ENCODE measurements around the gene MOB2.

Gene MOB2

DNA sequence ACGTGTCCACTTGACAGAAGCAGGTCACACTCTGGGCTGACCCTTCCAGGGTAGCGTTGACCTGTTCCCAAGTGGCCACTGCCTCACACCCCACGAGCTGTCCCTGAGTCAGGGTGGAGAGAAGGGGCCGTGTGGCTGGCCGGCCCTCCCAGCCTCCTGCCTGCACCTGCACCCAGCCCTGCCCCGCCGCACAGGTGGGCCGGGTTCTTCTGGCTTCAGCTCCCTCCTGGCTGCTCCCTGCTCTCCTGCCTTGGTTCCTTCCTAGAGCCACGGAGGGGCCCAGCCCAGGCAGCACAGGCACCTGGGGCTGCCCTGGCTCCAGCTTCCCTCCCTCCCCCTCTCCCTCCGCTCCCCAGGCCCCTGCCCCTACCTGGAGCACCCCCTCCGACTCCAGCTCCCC lies 42.3 kb downstream of the MOB2 start:
- no peak for ATAC-seq (ENCODE audit: insufficient read depth, low read depth)
- H3K27ac ChIP-seq (ENCODE audit: low read length): no peak overlapping the region

DNA sequence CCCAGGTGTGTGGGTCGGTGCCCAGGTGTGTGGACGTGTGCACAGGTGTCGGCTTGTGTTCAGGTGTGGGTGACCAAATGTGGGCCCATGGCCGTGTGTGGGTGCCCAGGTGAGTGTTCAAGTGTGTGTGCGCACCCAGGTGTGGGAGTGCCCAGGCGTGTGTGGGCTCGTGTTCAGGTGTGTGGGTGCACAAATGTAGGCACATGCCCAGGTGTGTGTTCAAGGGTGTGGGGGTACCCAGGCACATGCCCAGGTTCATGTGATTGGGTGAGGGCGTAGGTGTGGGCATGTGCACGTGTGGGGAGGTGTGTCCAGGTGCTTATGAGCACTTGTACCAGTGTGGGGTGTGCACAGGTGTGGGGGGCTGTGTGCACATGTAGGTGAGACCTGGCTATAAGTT lies 42.8 kb downstream of the MOB2 start:
- H3K4me1 ChIP-seq (ENCODE audit: insufficient read depth, low read length): no peaks in the 10 kb centered on the region
- no peak overlapping the region for H3K9ac ChIP-seq (ENCODE audit: low read depth, low read length)
- no peak overlapping the region for H2AFZ ChIP-seq (ENCODE audit: low read depth, low read length)
- no peak overlapping the region for H3K4me3 ChIP-seq (ENCODE audit: low read depth in 1 of 2, low read length in 2 of 2)
- H3K36me3 ChIP-seq (ENCODE audit: insufficient read depth, low read length): no peaks in the 10 kb centered on the region
- peaks cover 6% of the 10 kb centered on the region; the same call in 1 of the 2 replicates for H4K20me1 ChIP-seq (ENCODE audit: insufficient read depth, low read length)
- H3K27ac ChIP-seq (ENCODE audit: low read length): no peak overlapping the region
- no peak for TF ChIP-seq EZH2 (IDR thresholded peaks at IDR 0.05; ENCODE audit: borderline replicate concordance, low read depth, low read length, severe bottlenecking)
- TF ChIP-seq, protein P1, sequence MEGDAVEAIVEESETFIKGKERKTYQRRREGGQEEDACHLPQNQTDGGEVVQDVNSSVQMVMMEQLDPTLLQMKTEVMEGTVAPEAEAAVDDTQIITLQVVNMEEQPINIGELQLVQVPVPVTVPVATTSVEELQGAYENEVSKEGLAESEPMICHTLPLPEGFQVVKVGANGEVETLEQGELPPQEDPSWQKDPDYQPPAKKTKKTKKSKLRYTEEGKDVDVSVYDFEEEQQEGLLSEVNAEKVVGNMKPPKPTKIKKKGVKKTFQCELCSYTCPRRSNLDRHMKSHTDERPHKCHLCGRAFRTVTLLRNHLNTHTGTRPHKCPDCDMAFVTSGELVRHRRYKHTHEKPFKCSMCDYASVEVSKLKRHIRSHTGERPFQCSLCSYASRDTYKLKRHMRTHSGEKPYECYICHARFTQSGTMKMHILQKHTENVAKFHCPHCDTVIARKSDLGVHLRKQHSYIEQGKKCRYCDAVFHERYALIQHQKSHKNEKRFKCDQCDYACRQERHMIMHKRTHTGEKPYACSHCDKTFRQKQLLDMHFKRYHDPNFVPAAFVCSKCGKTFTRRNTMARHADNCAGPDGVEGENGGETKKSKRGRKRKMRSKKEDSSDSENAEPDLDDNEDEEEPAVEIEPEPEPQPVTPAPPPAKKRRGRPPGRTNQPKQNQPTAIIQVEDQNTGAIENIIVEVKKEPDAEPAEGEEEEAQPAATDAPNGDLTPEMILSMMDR (IDR thresholded peaks at IDR 0.05; ENCODE audit: borderline replicate concordance, extremely low read depth, low read length, poor library complexity, severe bottlenecking): no peak
- DNase-seq (no peak), ATAC-seq (ENCODE audit: insufficient read depth, low read depth) (no peak)
- H3K9me3 ChIP-seq (ENCODE audit: insufficient read depth, low read length, severe bottlenecking): no peaks in the 10 kb centered on the region
- H3K4me2 ChIP-seq (ENCODE audit: insufficient read depth, low read length): no peak overlapping the region
- no peaks in the 10 kb centered on the region for H3K79me2 ChIP-seq (ENCODE audit: insufficient read depth, low read length)
- H3K27me3 ChIP-seq (ENCODE audit: insufficient read depth, low read length, poor library complexity): no peaks in the 10 kb centered on the region

More for the DNA sequence above, 42.3 kb downstream of the MOB2 start:
- Histone ChIP-seq H3K4me1 (ENCODE audit: insufficient read depth, low read length) (no peaks in the 10 kb centered on the region), H3K4me2 (ENCODE audit: insufficient read depth, low read length) (no peak overlapping the region), H3K79me2 (ENCODE audit: insufficient read depth, low read length) (no peaks in the 10 kb centered on the region), H4K20me1 (ENCODE audit: insufficient read depth, low read length) (peaks cover 3% of the 10 kb centered on the region), H3K9ac (ENCODE audit: low read depth, low read length) (no peak overlapping the region), H3K4me3 (ENCODE audit: low read depth in 1 of 2, low read length in 2 of 2) (no peak overlapping the region), H3K36me3 (ENCODE audit: insufficient read depth, low read length) (no peaks in the 10 kb centered on the region), H3K27me3 (ENCODE audit: insufficient read depth, low read length, poor library complexity) (no peaks in the 10 kb centered on the region), H2AFZ (ENCODE audit: low read depth, low read length) (no peak overlapping the region), H3K9me3 (ENCODE audit: insufficient read depth, low read length, severe bottlenecking) (no peaks in the 10 kb centered on the region)
- no peak for DNase-seq
- TF ChIP-seq EZH2 (IDR thresholded peaks at IDR 0.05; ENCODE audit: borderline replicate concordance, low read depth, low read length, severe bottlenecking): no peak
- TF ChIP-seq, protein P1 (IDR thresholded peaks at IDR 0.05; ENCODE audit: borderline replicate concordance, extremely low read depth, low read length, poor library complexity, severe bottlenecking): no peak

DNA sequence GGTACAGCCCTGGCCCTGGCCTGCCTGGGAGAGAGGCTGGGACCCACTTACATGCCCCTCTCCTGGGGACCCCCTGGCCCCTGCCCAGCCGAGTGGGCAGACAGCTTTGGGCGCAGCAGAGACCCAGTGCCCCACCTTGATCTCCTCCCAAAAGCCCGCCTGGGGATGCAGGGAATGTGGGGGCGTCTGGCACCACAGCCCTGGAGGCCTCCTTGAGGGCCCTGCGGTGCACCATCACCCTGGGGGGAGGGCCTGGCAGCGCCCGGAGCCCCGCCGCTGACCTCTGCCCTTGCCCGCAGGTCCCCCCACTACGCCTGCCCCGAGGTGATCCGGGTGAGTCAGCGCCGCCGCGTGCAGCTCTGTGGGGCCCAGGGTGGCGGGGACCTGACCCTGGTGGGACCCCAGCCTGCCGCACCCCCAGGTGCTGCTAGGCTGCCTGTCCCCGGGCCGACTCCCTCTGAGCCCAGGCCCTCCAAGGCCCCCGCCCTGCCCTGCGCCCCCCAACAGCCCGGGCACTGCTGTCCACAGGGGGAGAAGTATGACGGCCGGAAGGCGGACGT lies 43.7 kb downstream of the MOB2 start:
- Histone ChIP-seq H3K79me2 (ENCODE audit: insufficient read depth, low read length) (no peaks in the 10 kb centered on the region), H3K9ac (ENCODE audit: low read depth, low read length) (no peak overlapping the region), H4K20me1 (ENCODE audit: insufficient read depth, low read length) (peaks cover 9% of the 10 kb centered on the region; the same call in 1 of the 2 replicates), H3K27ac (ENCODE audit: low read length) (no peak overlapping the region), H3K9me3 (ENCODE audit: insufficient read depth, low read length, severe bottlenecking) (no peaks in the 10 kb centered on the region), H3K4me2 (ENCODE audit: insufficient read depth, low read length) (no peak overlapping the region), H3K4me3 (ENCODE audit: low read depth in 1 of 2, low read length in 2 of 2) (no peak overlapping the region), H3K27me3 (ENCODE audit: insufficient read depth, low read length, poor library complexity) (no peaks in the 10 kb centered on the region), H2AFZ (ENCODE audit: low read depth, low read length) (no peak overlapping the region), H3K4me1 (ENCODE audit: insufficient read depth, low read length) (no peaks in the 10 kb centered on the region), H3K36me3 (ENCODE audit: insufficient read depth, low read length) (no peaks in the 10 kb centered on the region)
- TF ChIP-seq EZH2 (IDR thresholded peaks at IDR 0.05; ENCODE audit: borderline replicate concordance, low read depth, low read length, severe bottlenecking): no peak
- TF ChIP-seq, protein P1 (IDR thresholded peaks at IDR 0.05; ENCODE audit: borderline replicate concordance, extremely low read depth, low read length, poor library complexity, severe bottlenecking): no peak
- ATAC-seq (ENCODE audit: insufficient read depth, low read depth) (no peak), DNase-seq (no peak)

All from DND-41 (cell line).